Upper lobe of right lung (tissue), 1 donor: ENCODE results near the gene CACNB2. TPM values are rescaled to one million over a fixed set of nuclear protein-coding genes. Genes with fewer than 3 reads are reported as not detected.
"Not testable (repeated sequence)": the region's sequence is repeated elsewhere in the genome, so short reads cannot be mapped to it uniquely, and the experiment has no call there.

Source experiments
- ATAC-seq: fragments of 200-7000 bp; cut with Tn5 transposase; one replicate; pipeline ENCODE4 v1.9.1; 2020; ENCODE audit warnings: mild to moderate bottlenecking, moderate library complexity
- DNase-seq: peaks from one replicate; pipeline ENCODE4 v3.0.0-alpha.2; 2020
- H3K27ac ChIP-seq: fragments of 200-600 bp; one replicate; pipeline ENCODE4 v1.8.0; 2022
- H3K27me3 ChIP-seq: fragments of 200-600 bp; one replicate; pipeline ENCODE4 v1.8.0; 2022; ENCODE audit warnings: mild to moderate bottlenecking
- H3K36me3 ChIP-seq: fragments of 200-600 bp; one replicate; pipeline ENCODE4 v1.8.0; 2022
- H3K4me1 ChIP-seq: fragments of 200-600 bp; one replicate; pipeline ENCODE4 v1.8.0; 2022
- H3K4me3 ChIP-seq: fragments of 200-600 bp; one replicate; pipeline ENCODE4 v1.8.0; 2022; ENCODE audit warnings: mild to moderate bottlenecking
- H3K9me3 ChIP-seq: fragments of 200-600 bp; one replicate; pipeline ENCODE4 v1.8.0; 2022
- intact Hi-C: fragments of 100-400 bp; cut with DNase I; formaldehyde crosslinking; loops from one replicate; pipeline ENCODE4 v1.11.0; 2022
- total RNA-seq: library from RNA; stranded (reverse); fragmentation: NEBNext Ultra II Directional; extraction: Animal tissue kit (Norgen Biotek cat#: 25700); gene quantifications from one replicate; pipeline ENCODE4 v1.2.1, GENCODE V29; 2021
- TF ChIP-seq, protein P1 (sequence below): fragments of 200-600 bp; IDR thresholded peaks from one replicate; pipeline ENCODE4 v1.8.0; 2022; ENCODE audit warnings: antibody characterized with exemption
- donor health status: DM: no; HTN: yes; CAD: no; lungs with severe emphysema.

The CACNB2 gene
- total RNA-seq, 1 donor from 2014 or later, result 4.2 TPM

DNA sequence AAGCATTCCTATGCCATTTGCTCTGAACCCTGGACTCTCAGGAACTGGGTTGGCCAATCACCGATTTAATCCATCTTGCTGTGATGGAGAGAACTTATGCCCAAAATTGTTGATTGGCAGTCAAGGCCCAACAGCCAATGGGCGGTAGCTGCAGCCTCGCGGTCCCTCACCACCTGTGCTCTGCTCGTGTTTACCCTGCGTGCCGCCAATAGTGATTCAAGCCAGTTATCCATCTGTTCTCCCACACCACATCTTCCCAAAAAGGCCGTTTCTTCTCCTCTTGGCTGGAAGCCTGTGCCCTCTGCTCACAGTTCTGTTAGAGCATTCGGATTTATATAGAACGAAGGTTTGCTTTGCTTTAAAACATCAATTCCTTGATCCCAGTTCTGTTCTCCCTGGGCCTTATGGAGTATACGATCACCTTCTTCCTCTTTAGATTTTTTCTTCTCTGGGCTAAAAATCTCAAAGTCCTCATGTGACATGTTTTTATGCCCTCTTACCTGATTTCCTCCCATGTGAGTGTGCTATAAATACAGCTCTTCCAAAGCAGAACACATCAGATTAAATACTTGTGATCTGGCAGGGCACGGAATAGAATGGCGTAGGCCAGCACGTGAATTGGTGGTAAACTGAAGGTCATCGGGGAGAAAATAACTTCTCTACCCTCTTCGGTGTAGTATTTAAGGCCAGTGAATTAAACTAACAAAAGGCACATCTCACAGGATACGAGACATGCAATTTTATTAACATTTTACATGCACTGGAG, 298.3 kb downstream of the CACNB2 start:
- no peaks in the 10 kb centered on the region for H3K36me3 ChIP-seq
- H3K27ac ChIP-seq, result no peak overlapping the region
- DNase-seq, result no peak
- no peaks in the 10 kb centered on the region for H3K4me1 ChIP-seq
- no peaks in the 10 kb centered on the region for H3K9me3 ChIP-seq
- TF ChIP-seq, protein P1, sequence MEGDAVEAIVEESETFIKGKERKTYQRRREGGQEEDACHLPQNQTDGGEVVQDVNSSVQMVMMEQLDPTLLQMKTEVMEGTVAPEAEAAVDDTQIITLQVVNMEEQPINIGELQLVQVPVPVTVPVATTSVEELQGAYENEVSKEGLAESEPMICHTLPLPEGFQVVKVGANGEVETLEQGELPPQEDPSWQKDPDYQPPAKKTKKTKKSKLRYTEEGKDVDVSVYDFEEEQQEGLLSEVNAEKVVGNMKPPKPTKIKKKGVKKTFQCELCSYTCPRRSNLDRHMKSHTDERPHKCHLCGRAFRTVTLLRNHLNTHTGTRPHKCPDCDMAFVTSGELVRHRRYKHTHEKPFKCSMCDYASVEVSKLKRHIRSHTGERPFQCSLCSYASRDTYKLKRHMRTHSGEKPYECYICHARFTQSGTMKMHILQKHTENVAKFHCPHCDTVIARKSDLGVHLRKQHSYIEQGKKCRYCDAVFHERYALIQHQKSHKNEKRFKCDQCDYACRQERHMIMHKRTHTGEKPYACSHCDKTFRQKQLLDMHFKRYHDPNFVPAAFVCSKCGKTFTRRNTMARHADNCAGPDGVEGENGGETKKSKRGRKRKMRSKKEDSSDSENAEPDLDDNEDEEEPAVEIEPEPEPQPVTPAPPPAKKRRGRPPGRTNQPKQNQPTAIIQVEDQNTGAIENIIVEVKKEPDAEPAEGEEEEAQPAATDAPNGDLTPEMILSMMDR, result no peak
- no peak for ATAC-seq
- intact Hi-C loops, result no loop called here
- no peaks in the 10 kb centered on the region for H3K27me3 ChIP-seq
- H3K4me3 ChIP-seq, result no peak overlapping the region

- Histone ChIP-seq H3K4me1 (no peaks in the 10 kb centered on the region), H3K27ac (no peak overlapping the region), H3K36me3 (no peaks in the 10 kb centered on the region), H3K27me3 (no peaks in the 10 kb centered on the region), H3K4me3 (no peak overlapping the region), H3K9me3 (no peaks in the 10 kb centered on the region)
- TF ChIP-seq, protein P1, result no peak
- DNase-seq (no peak), ATAC-seq (no peak)
- intact Hi-C loops, result no loop called here
Measured at GRCh38 chr10:18439601-18440000, 299.4 kb downstream of the CACNB2 start.

GRCh38 chr10:18445635-18446034, 305.4 kb downstream of the CACNB2 start:
- H3K27me3 ChIP-seq, ATAC-seq, H3K36me3 ChIP-seq, H3K9me3 ChIP-seq, H3K4me1 ChIP-seq, H3K4me3 ChIP-seq, intact Hi-C loops, DNase-seq, H3K27ac ChIP-seq: not testable (repeated sequence)

DNA sequence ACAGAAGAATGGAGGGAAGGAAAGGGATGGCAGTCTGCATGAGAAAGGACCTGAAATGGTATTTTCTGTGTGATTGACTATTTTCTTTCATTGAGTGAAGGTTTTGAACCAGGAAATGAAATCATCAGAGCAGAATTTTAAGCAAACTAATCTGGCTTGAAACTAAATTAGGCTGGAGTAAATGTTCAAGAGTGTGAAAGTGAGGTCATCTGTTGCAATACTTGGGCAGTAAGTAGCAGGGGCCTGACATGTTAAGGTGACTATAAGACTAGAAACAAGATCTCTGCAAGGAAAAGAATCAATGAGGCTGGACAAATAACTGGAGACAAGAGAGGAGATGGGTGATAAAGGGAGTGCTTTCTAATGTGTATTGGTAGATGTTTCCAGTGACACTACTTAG, 306.0 kb downstream of the CACNB2 start:
- H3K27ac ChIP-seq, result no peak overlapping the region
- ATAC-seq (no peak), DNase-seq (no peak)
- H3K4me1 ChIP-seq, result no peaks in the 10 kb centered on the region
- H3K36me3 ChIP-seq, result no peaks in the 10 kb centered on the region
- TF ChIP-seq, protein P1, result no peak
- no peaks in the 10 kb centered on the region for H3K9me3 ChIP-seq
- no peak overlapping the region for H3K4me3 ChIP-seq
- intact Hi-C loops, result no loop called here
- no peaks in the 10 kb centered on the region for H3K27me3 ChIP-seq

- H3K4me1 ChIP-seq, result no peaks in the 10 kb centered on the region
- H3K9me3 ChIP-seq, result no peaks in the 10 kb centered on the region
- TF ChIP-seq, protein P1, result no peak
- DNase-seq (no peak), ATAC-seq (peak; percentile 70)
- H3K36me3 ChIP-seq, result no peaks in the 10 kb centered on the region
- no peak overlapping the region for H3K4me3 ChIP-seq
- H3K27me3 ChIP-seq, result no peaks in the 10 kb centered on the region
- no peak overlapping the region for H3K27ac ChIP-seq
- intact Hi-C loops, result no loop called here
Measured at GRCh38 chr10:18449611-18450026, 309.4 kb downstream of the CACNB2 start.

DNA sequence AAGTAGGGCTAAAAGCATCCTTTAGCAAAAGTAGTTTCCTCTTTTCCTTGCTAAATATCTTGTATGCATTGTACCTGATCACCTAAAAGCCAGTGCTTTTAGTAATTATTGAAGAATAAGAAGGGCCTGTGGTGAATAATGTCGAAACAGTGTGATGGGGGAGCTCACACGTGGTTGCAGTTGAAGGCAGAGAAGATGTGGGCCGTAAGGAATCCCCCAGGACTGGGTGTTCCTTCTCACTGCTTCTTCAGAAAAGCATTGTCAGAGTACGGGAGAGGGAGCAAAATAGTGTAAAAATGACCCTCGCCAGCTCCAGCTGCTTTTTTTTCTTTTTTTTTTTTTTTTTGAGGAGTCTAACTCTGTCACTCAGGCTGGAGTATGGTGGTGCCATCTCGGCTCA, 310.1 kb downstream of the CACNB2 start:
- intact Hi-C loops, result no loop called here
- H3K27ac ChIP-seq, result no peak overlapping the region
- no peaks in the 10 kb centered on the region for H3K36me3 ChIP-seq
- H3K4me1 ChIP-seq, result no peaks in the 10 kb centered on the region
- DNase-seq (no peak), ATAC-seq (no peak)
- no peaks in the 10 kb centered on the region for H3K27me3 ChIP-seq
- H3K4me3 ChIP-seq, result no peak overlapping the region
- no peaks in the 10 kb centered on the region for H3K9me3 ChIP-seq
- TF ChIP-seq, protein P1, result no peak
